ENCODE measurements around the gene TTBK1. TPM values are rescaled to one million over a fixed set of nuclear protein-coding genes. Genes with fewer than 3 reads are reported as not detected.
A peak's percentile ranks its signal among the peaks of the same experiment; 100 is the strongest.

TTBK1 gene
- total and polyA plus RNA-seq, 2 of the 4 experiments (the other 2 are of a cell fraction), result 0.02 TPM; not detected in 1

- Histone ChIP-seq H3K4me3 (ENCODE audit: insufficient read depth, low read depth, low read length) (no peak overlapping the region), H3K79me1 (ENCODE audit: low read depth in 1 of 2, low read length in 2 of 2) (no peaks in the 10 kb centered on the region), H3K18ac (ENCODE audit: low read depth, low read length) (no peak overlapping the region), H4K5ac (ENCODE audit: low read depth, low read length) (no peak overlapping the region), H3K9me3 (ENCODE audit: control insufficient read depth, insufficient read depth, low read length) (no peaks in the 10 kb centered on the region), H3K36me3 (ENCODE audit: control insufficient read depth, insufficient read depth, low read length) (no peaks in the 10 kb centered on the region), H2BK15ac (ENCODE audit: low read depth, low read length) (no peak overlapping the region), H2AFZ (replicated peaks; ENCODE audit: low read length, poor library complexity) (peak overlapping the region; percentile 58), H2AK5ac (ENCODE audit: low read depth, low read length) (0 out of 2 replicates have a peak overlapping the region, but pooled peaks have one; percentile 39), H4K20me1 (ENCODE audit: insufficient read depth, low read length) (no peaks in the 10 kb centered on the region), H4K91ac (ENCODE audit: insufficient read depth, low read depth, low read length) (no peak overlapping the region), H2BK5ac (ENCODE audit: low read depth, low read length, poor library complexity, severe bottlenecking) (peak overlapping the region; percentile 62), H2BK120ac (ENCODE audit: low read depth, low read length) (no peak overlapping the region), H3K27ac (ENCODE audit: insufficient read depth, low read length) (no peak overlapping the region), H4K8ac (ENCODE audit: low read depth in 2 of 2, low read length in 2 of 2) (no peak overlapping the region), H3K23ac (ENCODE audit: low read depth, low read length) (no peak overlapping the region), H2AK9ac (replicated peaks; ENCODE audit: low read depth, low read length, poor library complexity) (no peak overlapping the region), H3K9me1 (ENCODE audit: insufficient read depth, low read length) (no peaks in the 10 kb centered on the region), H3K27me3 (ENCODE audit: control insufficient read depth, insufficient read depth, low read length) (peaks cover 47% of the 10 kb centered on the region), H2BK20ac (ENCODE audit: low read depth, low read length) (no peak overlapping the region), H3K4ac (ENCODE audit: low read depth, low read length) (no peak overlapping the region), H3K4me2 (ENCODE audit: low read depth, low read length) (no peak overlapping the region), H3K56ac (ENCODE audit: extremely low read depth, insufficient read depth, low read length) (no peak overlapping the region), H3K4me1 (ENCODE audit: control insufficient read depth, insufficient read depth, low read length) (no peaks in the 10 kb centered on the region), H3K14ac (replicated peaks; ENCODE audit: low read depth, low read length) (no peak overlapping the region), H3K9ac (ENCODE audit: low read depth, low read length) (no peak overlapping the region)
- CTCF ChIA-PET, result no interaction called here
- BruUV-seq (replicated peaks), result no TSS peak
- ATAC-seq (ENCODE audit: low read depth), result no peak
- intact Hi-C loops (cut with micrococcal nuclease) (no loop called here), dilution Hi-C loops (cut with HindIII; ENCODE audit: low sequenced_read_pairs, unreplicated experiment) (no loop called here), in situ Hi-C loops (cut with MboI; ENCODE audit: low sequenced_read_pairs) (no loop called here)
- TF ChIP-seq CHD1 (IDR thresholded peaks at IDR 0.05; ENCODE audit: low read depth, low read length), result no peak
- no peak for TF ChIP-seq CEBPB (IDR thresholded peaks at IDR 0.05; ENCODE audit: low read depth, low read length)
- no peak for TF ChIP-seq FOS (IDR thresholded peaks at IDR 0.05; ENCODE audit: low read depth, low read length)
- no peak for TF ChIP-seq SMC3 (IDR thresholded peaks at IDR 0.05; ENCODE audit: low read depth, low read length)
- TF ChIP-seq RFX5 (IDR thresholded peaks at IDR 0.05; ENCODE audit: low read depth, low read length), result no peak
- TF ChIP-seq MAZ (IDR thresholded peaks at IDR 0.05; ENCODE audit: borderline replicate concordance, low read depth, low read length), result no peak
- 43% methylated on average over 3 of the region's 3 CpGs; no CpG with 5 or more reads in 1 of the 2 experiments for WGBS, 2 experiments (ENCODE audit: extremely low coverage in 2 of 2, insufficient read length in 1 of 2)
- no peak for DNase-seq
- POLR2A ChIA-PET (ENCODE audit: unreplicated experiment), result no interaction called here
Observed at GRCh38 chr6:43294536-43294935, 51.3 kb downstream of the TTBK1 start.
